Measurements from ENCODE around the gene DCC.

DCC gene

GRCh38 chr18:53225567-53226325 is 885.7 kb downstream of the DCC start:
- no peak for DNase-seq (ENCODE audit: low read depth)

GRCh38 chr18:53234610-53235009 is 894.6 kb downstream of the DCC start:
- DNase-seq (ENCODE audit: low read depth): no peak

DNA sequence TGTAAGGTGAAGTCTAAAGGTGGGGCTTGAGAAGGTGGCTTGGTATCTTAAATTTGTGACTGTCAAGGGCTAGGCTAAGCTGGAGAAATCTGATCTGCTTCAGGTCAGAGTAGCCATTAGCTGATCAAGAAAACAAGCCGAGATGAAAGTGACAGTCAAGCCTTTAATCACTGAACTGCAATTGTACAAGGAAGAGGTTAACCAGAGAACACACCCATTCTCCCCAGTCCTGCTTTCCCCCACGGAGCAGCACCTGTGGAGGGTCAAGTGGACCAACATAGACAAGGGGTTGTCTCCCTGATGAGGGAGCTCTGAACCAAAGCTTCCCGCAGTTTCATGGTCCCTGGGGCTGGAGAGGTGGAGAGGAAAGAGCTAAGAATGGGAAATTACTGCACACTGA is 901.2 kb downstream of the DCC start:
- DNase-seq (ENCODE audit: low read depth): no peak

DNA sequence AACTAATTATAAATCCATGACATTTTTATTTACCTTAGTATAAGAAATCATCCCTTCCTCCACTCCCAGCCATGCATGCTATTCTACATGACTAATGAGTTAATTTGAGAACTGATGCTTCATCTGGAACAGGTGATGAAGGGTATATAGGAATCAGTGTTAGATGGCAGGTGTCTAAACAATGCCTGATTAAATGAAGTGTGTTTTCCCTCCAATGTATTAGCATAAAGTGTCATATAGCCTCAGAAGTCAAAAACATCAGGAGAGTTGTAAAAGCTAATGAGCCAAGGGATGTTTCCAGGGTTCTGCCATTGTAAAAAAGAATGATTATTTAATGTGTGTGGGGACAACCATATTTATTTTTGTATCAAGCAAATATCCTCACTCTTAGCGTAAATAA is 913.8 kb downstream of the DCC start:
- DNase-seq (ENCODE audit: low read depth): no peak

GRCh38 chr18:53254265-53254664 is 914.3 kb downstream of the DCC start:
- DNase-seq (ENCODE audit: low read depth): no peak

DNA sequence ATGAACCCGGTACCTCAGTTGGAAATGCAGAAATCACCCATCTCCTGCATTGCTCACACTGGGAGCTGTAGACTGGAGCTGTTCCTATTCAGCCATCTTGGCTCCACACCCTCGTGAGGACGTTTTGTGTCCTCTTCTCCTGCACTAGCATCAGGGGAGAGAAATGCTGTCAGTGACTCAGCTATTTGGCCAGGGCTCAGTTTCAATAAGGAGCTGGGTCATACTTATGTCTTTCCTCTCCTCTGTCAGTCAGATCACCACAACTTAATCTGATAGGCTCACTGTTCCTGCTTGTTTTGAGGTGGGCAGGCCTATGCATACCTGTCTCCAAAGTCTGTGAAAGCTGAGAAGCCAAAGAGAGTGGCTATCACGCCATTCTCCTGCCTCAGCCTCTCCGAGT is 921.2 kb downstream of the DCC start:
- DNase-seq (ENCODE audit: low read depth): no peak

GRCh38 chr18:53266850-53267249 is 926.9 kb downstream of the DCC start:
- DNase-seq (ENCODE audit: low read depth): no peak

DNA sequence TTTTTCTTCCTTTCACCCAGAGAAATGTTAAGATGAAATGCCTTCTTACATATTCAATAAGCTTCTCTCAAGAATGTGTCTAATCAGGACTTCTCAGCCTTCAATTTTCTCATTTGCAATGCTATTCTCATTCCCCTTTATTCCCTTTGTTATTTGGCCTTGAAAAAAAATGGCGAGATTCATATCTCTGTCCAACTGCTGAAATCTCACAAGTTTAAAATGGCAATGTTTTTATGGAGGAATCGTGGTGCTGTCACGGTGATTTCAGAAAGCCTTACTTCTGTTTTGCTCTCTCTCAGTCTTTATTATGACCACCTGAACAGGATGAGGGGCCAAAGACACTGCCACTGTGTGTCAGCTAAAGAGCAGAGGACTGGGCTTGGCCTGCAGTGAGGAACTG is 928.5 kb downstream of the DCC start:
- no peak for DNase-seq (ENCODE audit: low read depth)

DNA sequence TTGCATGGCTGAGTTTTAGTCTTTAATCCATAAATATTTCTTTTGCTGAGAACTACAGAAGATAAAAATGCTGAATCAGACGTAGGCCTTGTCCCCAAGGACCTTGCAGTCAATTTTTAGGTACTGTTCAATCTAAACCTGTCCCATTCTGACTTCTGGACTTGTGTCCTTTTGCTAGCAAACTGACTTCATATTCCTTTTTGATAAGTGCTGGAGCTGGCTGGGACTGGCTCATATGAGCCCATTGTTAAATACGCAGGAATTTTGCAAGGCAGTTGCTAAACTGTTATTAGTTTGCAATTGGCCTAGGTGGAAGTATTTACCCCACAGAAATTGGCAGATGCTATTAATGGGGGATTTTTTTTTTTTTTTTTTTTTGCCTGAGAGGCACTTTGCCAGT is 941.4 kb downstream of the DCC start:
- DNase-seq (ENCODE audit: low read depth): no peak

DNA sequence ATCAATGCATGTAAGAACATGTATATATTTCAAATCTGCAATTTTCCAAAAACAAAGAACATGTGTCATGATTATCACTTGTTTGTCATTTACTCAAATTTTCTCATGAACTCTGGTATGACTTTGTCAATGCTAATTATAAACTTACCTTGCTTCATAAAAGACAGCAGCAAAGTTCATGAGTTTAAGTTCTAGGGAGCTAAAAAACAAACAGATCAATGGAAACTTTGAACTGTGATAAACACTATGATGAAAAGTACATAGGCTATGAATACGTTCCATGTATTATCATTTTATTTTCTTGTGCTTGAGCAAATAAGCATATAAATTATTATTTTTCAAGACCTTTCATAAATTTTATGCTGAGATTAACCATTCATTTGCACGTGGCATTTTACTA is 943.7 kb downstream of the DCC start:
- DNase-seq (ENCODE audit: low read depth): no peak

DNA sequence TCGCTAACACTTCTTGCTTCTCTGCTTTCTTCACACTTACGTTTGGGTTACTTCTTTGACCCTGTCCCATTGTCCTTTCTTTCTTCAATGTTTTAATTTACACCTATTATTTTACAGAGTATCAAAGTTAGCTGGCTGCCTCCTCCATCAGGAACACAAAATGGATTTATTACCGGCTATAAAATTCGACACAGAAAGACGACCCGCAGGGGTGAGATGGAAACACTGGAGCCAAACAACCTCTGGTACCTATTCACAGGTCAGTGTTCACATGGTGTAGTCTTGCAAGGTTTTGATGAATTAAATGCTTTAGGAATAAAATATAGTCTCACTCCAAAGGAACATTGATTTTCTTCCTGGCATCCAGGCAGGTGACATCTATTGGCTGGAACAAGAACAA is 965.5 kb downstream of the DCC start:
- DNase-seq (ENCODE audit: low read depth): no peak

- DNase-seq (ENCODE audit: low read depth): no peak
These were observed 979.6 kb downstream of the DCC start for GRCh38 chr18:53319628-53320027.

DNA sequence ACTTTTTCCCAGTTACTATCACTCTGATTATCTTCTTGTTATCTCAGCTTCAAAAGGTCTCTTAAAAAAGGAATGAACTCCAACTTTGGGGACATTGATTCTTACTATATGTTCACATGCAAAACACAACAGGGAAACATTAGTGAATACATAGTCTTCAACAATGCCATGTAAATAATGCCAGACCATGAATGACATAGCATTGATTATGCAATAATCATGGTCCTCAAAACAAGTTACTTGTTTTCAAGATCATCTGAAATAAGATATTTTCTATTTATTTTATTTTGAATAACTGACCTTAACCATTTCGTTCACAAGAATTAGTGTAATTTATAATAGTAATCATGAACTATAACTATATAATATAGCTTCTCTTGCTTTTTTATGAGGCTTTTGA is 982.2 kb downstream of the DCC start:
- DNase-seq (ENCODE audit: low read depth): no peak

- no peak for DNase-seq (ENCODE audit: low read depth)
These were observed 984.4 kb downstream of the DCC start for GRCh38 chr18:53324353-53324752.

GRCh38 chr18:53360501-53361443 is 1020.8 kb downstream of the DCC start:
- no peak for DNase-seq (ENCODE audit: low read depth)

DNA sequence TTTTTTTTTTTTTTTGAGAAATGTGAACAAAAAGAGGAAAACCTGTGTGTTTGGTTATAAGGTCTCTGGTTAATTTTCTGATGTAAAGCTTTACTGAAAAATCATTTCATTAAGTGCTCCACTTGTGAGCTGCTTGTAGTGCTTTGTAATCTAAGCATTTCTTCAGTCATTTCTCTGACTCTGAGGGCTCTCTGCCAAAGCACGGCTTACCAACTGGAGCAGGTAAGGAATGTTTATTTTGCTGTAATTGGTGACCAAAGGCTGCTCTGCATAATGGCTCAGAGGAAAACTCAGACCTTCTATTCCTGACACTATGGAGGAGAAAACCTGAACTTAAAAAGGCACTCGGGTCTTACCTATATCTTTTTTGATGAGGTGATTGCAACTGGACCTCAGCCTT is 1035.6 kb downstream of the DCC start:
- no peak for DNase-seq (ENCODE audit: low read depth)

DNA sequence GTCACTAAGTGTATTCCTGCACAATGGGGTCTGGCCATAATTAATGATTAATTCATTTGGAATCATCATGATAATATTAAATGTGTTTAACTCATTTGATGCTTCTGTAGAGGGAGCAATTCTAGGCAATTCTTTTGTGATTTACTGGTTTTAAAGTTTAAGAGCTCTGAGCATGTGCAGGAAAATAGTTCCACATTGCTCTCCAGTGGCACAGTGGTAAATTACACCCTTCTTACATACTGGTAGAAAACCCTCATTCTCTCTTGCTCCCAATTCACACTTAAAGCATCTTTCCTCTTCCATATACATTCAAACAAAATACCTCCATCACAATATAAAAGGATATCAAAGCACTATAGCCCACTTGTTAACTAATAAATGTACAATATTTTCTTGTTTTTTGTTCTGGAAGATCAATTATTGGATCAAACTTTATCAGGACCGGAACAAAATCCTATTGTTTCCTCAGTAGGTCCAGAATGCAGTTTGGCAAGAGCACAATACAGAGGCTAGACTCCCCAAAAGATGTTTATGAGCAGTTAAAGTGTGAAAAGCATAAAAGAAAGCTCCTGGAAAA is 1040.2 kb downstream of the DCC start:
- DNase-seq (ENCODE audit: low read depth): no peak

- DNase-seq (ENCODE audit: low read depth): no peak
These were observed 1042.9 kb downstream of the DCC start for GRCh38 chr18:53382870-53383269.

GRCh38 chr18:53385889-53386288 is 1045.9 kb downstream of the DCC start:
- DNase-seq (ENCODE audit: low read depth): no peak

GRCh38 chr18:53387581-53387980 is 1047.6 kb downstream of the DCC start:
- no peak for DNase-seq (ENCODE audit: low read depth)

GRCh38 chr18:53402670-53403069 is 1062.7 kb downstream of the DCC start:
- DNase-seq (ENCODE audit: low read depth): no peak

DNA sequence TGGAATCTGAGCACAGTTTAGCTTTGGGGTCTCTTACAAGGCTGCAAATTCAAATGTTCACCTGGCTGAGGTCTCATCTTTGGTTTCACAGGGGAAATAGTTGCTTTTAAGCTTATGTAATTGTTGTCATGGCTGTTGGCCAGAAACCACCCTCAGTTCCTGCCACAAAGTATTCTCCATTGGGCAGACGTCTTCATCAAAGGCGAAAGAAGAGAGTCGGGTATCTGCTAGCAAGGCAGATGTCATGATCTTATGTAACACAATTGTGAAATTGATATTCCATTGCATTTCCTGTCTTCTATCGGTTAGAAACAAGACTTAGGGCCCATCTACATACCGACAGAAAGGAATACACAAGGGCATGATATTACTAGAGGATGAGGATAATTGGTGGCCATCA is 1068.3 kb downstream of the DCC start:
- DNase-seq (ENCODE audit: low read depth): no peak

- DNase-seq (ENCODE audit: low read depth): no peak
These were observed 1071.5 kb downstream of the DCC start for GRCh38 chr18:53411511-53411910.

Measured in fibroblast of gingiva (primary cell).